Measurements from ENCODE around the gene RTRAF.

- TF ChIP-seq POLR2A (IDR thresholded peaks at IDR 0.05; ENCODE audit: low read length) (no peak), GATA1 (IDR thresholded peaks at IDR 0.05; ENCODE audit: low read depth, low read length) (no peak)
Measured at GRCh38 chr14:52002542-52002941, 13.2 kb downstream of the RTRAF start.
